Esophagus muscularis mucosa (tissue), 4 donors: Measurements from ENCODE around the gene URM1.

Experiments
- EP300 ChIP-seq: sonication (generic); formaldehyde crosslinking; IDR thresholded peaks from one replicate; pipeline ENCODE4 v1.6.1; 2017; ENCODE audit warnings: antibody characterized with exemption
- POLR2A ChIP-seq: fragments of 450-650 bp; IDR thresholded peaks from one replicate; pipeline ENCODE4 v1.6.1; 2017; ENCODE audit warnings: antibody characterized with exemption, moderate library complexity, mild to moderate bottlenecking, low read depth
- POLR2AphosphoS5 ChIP-seq, 2 donors: sonication (generic); formaldehyde crosslinking; IDR thresholded peaks; one replicate each; pipeline ENCODE4 v1.6.1; 2017; ENCODE audit warnings: antibody characterized with exemption in 2 of 2
- TF ChIP-seq, protein P1 (sequence below), 3 experiments: fragments of 200-600 bp in 2 of 3; fragments of 450-650 bp in 1 of 3; sonication (generic) in 2 of 3; IDR thresholded peaks; one replicate each; pipeline ENCODE4 v1.5.1; 2017 to 2019; ENCODE audit warnings: antibody characterized with exemption in 3 of 3, mild to moderate bottlenecking in 2 of 3, moderate library complexity in 1 of 3

DNA sequence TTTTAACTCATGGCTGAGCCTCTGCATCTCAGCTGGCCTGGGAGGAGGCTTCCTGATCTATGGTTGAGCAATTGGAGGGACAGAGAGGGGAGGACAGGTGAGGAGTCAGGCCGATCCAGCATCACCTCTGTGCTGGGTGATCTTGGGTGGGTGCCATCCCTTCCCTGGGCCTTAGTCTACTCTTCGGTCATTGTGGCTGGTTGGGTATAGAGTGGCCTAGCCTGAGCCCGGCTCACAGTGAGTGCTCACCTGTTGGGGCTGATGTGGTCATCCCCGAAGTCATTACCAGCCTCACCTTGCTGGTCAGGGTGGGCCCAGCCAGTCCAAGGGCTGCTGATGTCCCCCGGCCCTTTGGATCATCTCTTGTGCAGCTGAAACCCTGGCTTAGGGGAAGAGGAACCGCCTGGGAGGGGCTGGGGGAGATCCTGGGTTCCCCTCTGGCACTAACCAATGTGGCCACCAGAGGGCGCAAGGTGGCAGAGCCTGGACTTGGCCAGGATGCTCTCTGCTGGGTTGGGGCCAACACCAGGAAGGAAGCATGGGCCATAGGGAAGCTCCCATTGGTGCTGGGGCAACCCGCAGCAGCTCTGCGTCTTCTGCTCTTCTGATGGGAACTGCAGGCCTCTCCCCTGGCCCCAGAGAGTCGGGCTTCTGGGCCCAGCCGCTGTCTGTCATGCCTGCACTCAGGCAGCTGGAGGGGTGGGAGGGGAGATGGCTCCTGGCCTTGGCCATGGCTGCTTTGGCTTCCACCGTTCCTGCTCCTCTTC, 67.4 kb downstream of the URM1 start:
- TF ChIP-seq, protein P1, sequence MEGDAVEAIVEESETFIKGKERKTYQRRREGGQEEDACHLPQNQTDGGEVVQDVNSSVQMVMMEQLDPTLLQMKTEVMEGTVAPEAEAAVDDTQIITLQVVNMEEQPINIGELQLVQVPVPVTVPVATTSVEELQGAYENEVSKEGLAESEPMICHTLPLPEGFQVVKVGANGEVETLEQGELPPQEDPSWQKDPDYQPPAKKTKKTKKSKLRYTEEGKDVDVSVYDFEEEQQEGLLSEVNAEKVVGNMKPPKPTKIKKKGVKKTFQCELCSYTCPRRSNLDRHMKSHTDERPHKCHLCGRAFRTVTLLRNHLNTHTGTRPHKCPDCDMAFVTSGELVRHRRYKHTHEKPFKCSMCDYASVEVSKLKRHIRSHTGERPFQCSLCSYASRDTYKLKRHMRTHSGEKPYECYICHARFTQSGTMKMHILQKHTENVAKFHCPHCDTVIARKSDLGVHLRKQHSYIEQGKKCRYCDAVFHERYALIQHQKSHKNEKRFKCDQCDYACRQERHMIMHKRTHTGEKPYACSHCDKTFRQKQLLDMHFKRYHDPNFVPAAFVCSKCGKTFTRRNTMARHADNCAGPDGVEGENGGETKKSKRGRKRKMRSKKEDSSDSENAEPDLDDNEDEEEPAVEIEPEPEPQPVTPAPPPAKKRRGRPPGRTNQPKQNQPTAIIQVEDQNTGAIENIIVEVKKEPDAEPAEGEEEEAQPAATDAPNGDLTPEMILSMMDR (IDR thresholded peaks at IDR 0.05), result peak; percentile 88 to 98 (median 93)
- TF ChIP-seq POLR2A, result no peak
- peak; percentile 63 to 69 for TF ChIP-seq POLR2AphosphoS5 (IDR thresholded peaks at IDR 0.05)
- TF ChIP-seq EP300, result no peak
